Stimulated activated CD4-positive, alpha-beta T cell treated with anti-CD3 and anti-CD28 coated beads, TNF-alpha, amount 100 ng/mL, for 4 hours (primary cell): ENCODE results near the gene RTTN.

Source experiments
- DNase-seq, 3 experiments: peaks; one replicate each; pipeline ENCODE4 v3.0.0-alpha.2; 2020; ENCODE audit warnings: low read depth in 3 of 3

The RTTN gene

GRCh38 chr18:70197844-70198243 is 7.6 kb downstream of the RTTN start:
- DNase-seq: no peak

GRCh38 chr18:70197026-70197425 is 8.5 kb downstream of the RTTN start:
- DNase-seq: no peak

GRCh38 chr18:70195852-70196434 is 9.5 kb downstream of the RTTN start:
- DNase-seq: no peak

GRCh38 chr18:70195014-70195614 is 10.4 kb downstream of the RTTN start:
- DNase-seq: no peak

- DNase-seq: no peak
These were observed 11.1 kb downstream of the RTTN start for GRCh38 chr18:70194227-70194890.

- no peak for DNase-seq
These were observed 15.0 kb downstream of the RTTN start for GRCh38 chr18:70190529-70190928.

GRCh38 chr18:70188113-70188512 is 17.4 kb downstream of the RTTN start:
- DNase-seq: no peak

- no peak for DNase-seq
These were observed 22.0 kb downstream of the RTTN start for GRCh38 chr18:70183441-70183840.

- DNase-seq: no peak
These were observed 22.9 kb downstream of the RTTN start for GRCh38 chr18:70182548-70182947.

GRCh38 chr18:70181725-70182124 is 23.8 kb downstream of the RTTN start:
- no peak for DNase-seq

- no peak for DNase-seq
These were observed 24.5 kb downstream of the RTTN start for GRCh38 chr18:70181015-70181414.

- DNase-seq: no peak
These were observed 28.9 kb downstream of the RTTN start for GRCh38 chr18:70176537-70176936.

GRCh38 chr18:70175216-70175615 is 30.3 kb downstream of the RTTN start:
- no peak for DNase-seq

- DNase-seq: no peak
These were observed 33.3 kb downstream of the RTTN start for GRCh38 chr18:70172225-70172624.

GRCh38 chr18:70169747-70170146 is 35.7 kb downstream of the RTTN start:
- no peak for DNase-seq

- DNase-seq: no peak
These were observed 38.8 kb downstream of the RTTN start for GRCh38 chr18:70166668-70167067.

- no peak for DNase-seq
These were observed 39.6 kb downstream of the RTTN start for GRCh38 chr18:70165936-70166335.

GRCh38 chr18:70160073-70160678 is 45.3 kb downstream of the RTTN start:
- no peak for DNase-seq

- no peak for DNase-seq
These were observed 46.3 kb downstream of the RTTN start for GRCh38 chr18:70158992-70159717.

- no peak for DNase-seq
These were observed 48.6 kb downstream of the RTTN start for GRCh38 chr18:70156886-70157285.

- no peak for DNase-seq
These were observed 50.8 kb downstream of the RTTN start for GRCh38 chr18:70154591-70155194.

- DNase-seq: no peak
These were observed 53.9 kb downstream of the RTTN start for GRCh38 chr18:70151614-70152013.
